ENCODE data around the gene CDK14. TPM values are rescaled to one million over a fixed set of nuclear protein-coding genes. Genes with fewer than 3 reads are reported as not detected.

The CDK14 gene
- total RNA-seq, 1 donor: 39.1 TPM

DNA sequence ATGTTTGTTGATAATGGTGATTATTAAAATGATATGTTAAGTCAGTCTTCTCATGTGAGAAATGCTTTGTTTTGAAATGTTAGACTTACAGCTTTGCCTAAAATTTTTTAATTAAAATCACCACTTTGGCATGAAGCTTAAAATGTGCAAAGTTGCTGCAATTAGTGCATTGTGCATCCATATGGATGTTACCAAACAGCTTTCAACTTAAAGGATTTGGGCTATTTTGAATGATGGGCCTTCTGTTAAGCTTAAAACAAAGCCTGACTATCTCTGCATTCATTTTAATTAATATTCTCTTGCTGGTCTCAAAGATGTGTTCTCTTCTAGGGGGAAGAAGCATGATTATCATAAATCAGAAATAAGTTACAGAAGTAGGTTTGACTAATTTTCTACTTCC is 603.5 kb downstream of the CDK14 start:
- Histone ChIP-seq H3K27me3 (ENCODE audit: insufficient read depth, low read length) (no peaks in the 10 kb centered on the region), H3K9me3 (ENCODE audit: low read depth, low read length) (no peaks in the 10 kb centered on the region), H3K36me3 (ENCODE audit: insufficient read depth, low read length) (no peaks in the 10 kb centered on the region), H3K4me2 (ENCODE audit: insufficient read depth, low read length) (no peak overlapping the region), H3K27ac (ENCODE audit: low read depth, low read length) (no peak overlapping the region), H2AFZ (ENCODE audit: low read length) (no peak overlapping the region), H3K4me3 (ENCODE audit: insufficient read depth, low read length) (no peak overlapping the region), H4K20me1 (ENCODE audit: insufficient read depth, low read length) (no peaks in the 10 kb centered on the region), H3K4me1 (ENCODE audit: insufficient read depth, low read length) (peaks cover 6% of the 10 kb centered on the region), H3K79me2 (ENCODE audit: insufficient read depth, low read length) (no peaks in the 10 kb centered on the region)
- no peak for TF ChIP-seq CTCF (IDR thresholded peaks at IDR 0.05; ENCODE audit: extremely low read depth, low read depth, low read length)
- DNase-seq (ENCODE audit: insufficient read length, low spot score, missing footprints): no peak

DNA sequence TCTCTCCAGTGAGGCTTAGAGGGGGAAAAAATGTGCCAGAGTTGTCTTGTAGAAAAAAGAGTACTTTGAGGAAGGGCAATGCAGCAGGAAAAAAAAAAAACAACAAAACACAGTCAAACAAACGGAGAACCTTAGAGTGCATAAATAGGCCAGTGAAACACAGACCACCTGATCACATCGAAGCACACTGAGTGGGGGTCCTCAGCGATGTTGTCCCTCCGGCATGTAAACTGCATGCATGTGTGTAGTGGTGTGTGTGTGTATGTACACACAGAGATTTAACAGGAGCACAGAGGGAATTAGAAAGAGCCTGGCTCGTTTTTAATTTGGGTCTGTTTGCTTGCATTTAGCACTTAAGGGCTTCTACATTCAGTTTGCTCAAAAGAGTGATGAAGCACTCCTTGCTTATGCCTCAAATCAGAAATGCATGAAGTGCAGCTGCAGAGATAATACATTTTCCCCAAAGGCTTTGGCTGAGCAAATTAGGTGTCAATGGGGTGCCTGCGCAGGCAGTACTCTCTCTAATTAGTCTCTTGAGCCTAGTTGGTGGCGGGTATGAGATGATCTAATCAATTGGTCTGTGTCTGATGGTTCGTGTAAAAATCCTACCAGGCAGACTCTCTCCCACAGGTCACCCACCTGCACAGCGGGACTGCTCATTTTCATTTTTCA is 605.5 kb downstream of the CDK14 start:
- Histone ChIP-seq H2AFZ (ENCODE audit: low read length) (no peak overlapping the region), H4K20me1 (ENCODE audit: insufficient read depth, low read length) (no peaks in the 10 kb centered on the region), H3K9me3 (ENCODE audit: low read depth, low read length) (no peaks in the 10 kb centered on the region), H3K27me3 (ENCODE audit: insufficient read depth, low read length) (no peaks in the 10 kb centered on the region), H3K27ac (ENCODE audit: low read depth, low read length) (no peak overlapping the region), H3K79me2 (ENCODE audit: insufficient read depth, low read length) (no peaks in the 10 kb centered on the region), H3K4me3 (ENCODE audit: insufficient read depth, low read length) (no peak overlapping the region), H3K4me2 (ENCODE audit: insufficient read depth, low read length) (no peak overlapping the region), H3K4me1 (ENCODE audit: insufficient read depth, low read length) (peaks cover 6% of the 10 kb centered on the region), H3K36me3 (ENCODE audit: insufficient read depth, low read length) (no peaks in the 10 kb centered on the region)
- DNase-seq (ENCODE audit: insufficient read length, low spot score, missing footprints): no peak
- TF ChIP-seq CTCF (IDR thresholded peaks at IDR 0.05; ENCODE audit: extremely low read depth, low read depth, low read length): no peak

DNA sequence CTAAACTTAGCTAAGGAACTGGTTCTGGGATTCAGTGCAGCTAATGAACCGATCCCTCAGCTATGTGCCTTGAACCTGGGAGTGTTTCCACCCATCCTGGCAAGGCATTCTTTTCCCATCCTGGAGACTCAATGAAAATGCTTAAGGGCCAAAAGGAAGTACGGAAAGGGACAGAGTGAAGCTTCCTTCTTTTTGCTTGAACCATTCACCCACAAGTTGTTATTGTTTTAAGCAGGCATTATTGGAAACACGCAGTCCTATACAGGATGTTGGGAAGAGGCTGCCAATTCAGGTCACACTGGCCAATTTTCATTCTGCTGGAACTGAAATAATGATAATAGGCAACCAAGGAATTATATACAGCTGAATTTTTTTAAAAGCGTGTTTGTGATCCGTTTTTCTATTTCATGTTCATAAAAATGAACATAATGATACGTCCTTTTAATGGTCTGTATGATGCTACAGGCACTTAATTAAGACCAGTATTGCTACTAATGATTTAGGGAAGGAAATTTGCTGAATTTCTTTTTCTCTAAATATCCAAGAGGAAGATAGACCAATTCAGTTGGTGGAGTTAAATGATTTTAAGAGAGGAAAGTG is 610.3 kb downstream of the CDK14 start:
- Histone ChIP-seq H3K27ac (ENCODE audit: low read depth, low read length) (no peak overlapping the region), H3K4me2 (ENCODE audit: insufficient read depth, low read length) (no peak overlapping the region), H3K36me3 (ENCODE audit: insufficient read depth, low read length) (no peaks in the 10 kb centered on the region), H2AFZ (ENCODE audit: low read length) (no peak overlapping the region), H3K27me3 (ENCODE audit: insufficient read depth, low read length) (no peaks in the 10 kb centered on the region), H3K4me1 (ENCODE audit: insufficient read depth, low read length) (no peaks in the 10 kb centered on the region), H3K9me3 (ENCODE audit: low read depth, low read length) (no peaks in the 10 kb centered on the region), H4K20me1 (ENCODE audit: insufficient read depth, low read length) (no peaks in the 10 kb centered on the region), H3K4me3 (ENCODE audit: insufficient read depth, low read length) (no peak overlapping the region), H3K79me2 (ENCODE audit: insufficient read depth, low read length) (no peaks in the 10 kb centered on the region)
- no peak for DNase-seq (ENCODE audit: insufficient read length, low spot score, missing footprints)
- TF ChIP-seq CTCF (IDR thresholded peaks at IDR 0.05; ENCODE audit: extremely low read depth, low read depth, low read length): no peak

DNA sequence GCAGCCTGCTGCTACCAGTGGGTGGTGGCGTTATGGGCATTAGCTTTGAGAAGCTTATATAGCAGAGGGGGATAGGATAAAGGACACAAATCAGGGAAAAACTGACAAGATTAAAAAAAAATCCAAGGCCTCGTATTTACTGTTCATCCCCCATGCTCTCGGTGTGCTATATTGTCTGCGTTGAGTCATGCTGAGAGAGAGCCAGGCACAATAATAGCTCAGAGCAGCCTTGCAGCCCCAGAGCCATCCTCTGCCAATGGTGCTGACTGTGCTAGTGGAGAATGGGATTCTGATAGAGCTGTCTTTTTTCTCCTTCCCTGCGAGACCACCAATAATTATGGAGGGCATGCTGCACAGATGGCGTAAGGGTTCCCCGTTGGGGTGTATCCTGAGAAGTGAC is 616.5 kb downstream of the CDK14 start:
- no peak overlapping the region for H3K4me2 ChIP-seq (ENCODE audit: insufficient read depth, low read length)
- TF ChIP-seq CTCF (IDR thresholded peaks at IDR 0.05; ENCODE audit: extremely low read depth, low read depth, low read length): no peak
- no peak overlapping the region for H3K4me3 ChIP-seq (ENCODE audit: insufficient read depth, low read length)
- H3K9me3 ChIP-seq (ENCODE audit: low read depth, low read length): no peaks in the 10 kb centered on the region
- H4K20me1 ChIP-seq (ENCODE audit: insufficient read depth, low read length): no peaks in the 10 kb centered on the region
- H3K36me3 ChIP-seq (ENCODE audit: insufficient read depth, low read length): no peaks in the 10 kb centered on the region
- no peak overlapping the region for H2AFZ ChIP-seq (ENCODE audit: low read length)
- H3K4me1 ChIP-seq (ENCODE audit: insufficient read depth, low read length): peaks cover 7% of the 10 kb centered on the region
- no peak overlapping the region for H3K27ac ChIP-seq (ENCODE audit: low read depth, low read length)
- no peaks in the 10 kb centered on the region for H3K79me2 ChIP-seq (ENCODE audit: insufficient read depth, low read length)
- peak; percentile 92 for DNase-seq (ENCODE audit: insufficient read length, low spot score, missing footprints)
- H3K27me3 ChIP-seq (ENCODE audit: insufficient read depth, low read length): no peaks in the 10 kb centered on the region
